Mucosa of rectum (tissue), 2 donors: ENCODE measurements around the gene G6PC1.

Experiments
- H3K27ac ChIP-seq, 2 donors: one replicate each; pipeline ENCODE4 v1.7.0; 2013; ENCODE audit warnings: inconsistent platforms in 2 of 2, low read depth in 2 of 2, low read length in 2 of 2
- H3K27me3 ChIP-seq, 2 donors: one replicate each; pipeline ENCODE4 v1.7.0; 2013; ENCODE audit warnings: low read length in 2 of 2; ENCODE audit not compliant: control insufficient read depth in 2 of 2, insufficient read depth in 2 of 2
- H3K36me3 ChIP-seq, 2 donors: one replicate each; pipeline ENCODE4 v1.7.0; 2013; ENCODE audit warnings: low read length in 2 of 2; ENCODE audit not compliant: control insufficient read depth in 2 of 2, insufficient read depth in 2 of 2
- H3K4me1 ChIP-seq, 2 donors: one replicate each; pipeline ENCODE4 v1.7.0; 2013; ENCODE audit warnings: low read length in 2 of 2, mild to moderate bottlenecking in 1 of 2; ENCODE audit not compliant: control insufficient read depth in 2 of 2, insufficient read depth in 2 of 2
- H3K4me3 ChIP-seq, 2 donors: one replicate each; pipeline ENCODE4 v1.7.0; 2013; ENCODE audit warnings: low read length in 2 of 2
- H3K9ac ChIP-seq, 2 donors: one replicate each; pipeline ENCODE4 v1.7.0; 2013; ENCODE audit warnings: low read length in 2 of 2, low read depth in 1 of 2, mild to moderate bottlenecking in 1 of 2
- H3K9me3 ChIP-seq, 2 donors: one replicate each; pipeline ENCODE4 v1.7.0; 2013; ENCODE audit warnings: low read length in 2 of 2; ENCODE audit not compliant: control insufficient read depth in 2 of 2
- donor health status: healthy.
- donor health status: Normal muscosa, but diverticular disease.

Gene G6PC1

GRCh38 chr17:42937712-42938596 is 37.4 kb downstream of the G6PC1 start:
- Histone ChIP-seq H3K36me3 (no peaks in the 10 kb centered on the region), H3K4me1 (no peaks in the 10 kb centered on the region), H3K27me3 (peaks cover 7 to 11% of the 10 kb centered on the region in 2 donors), H3K27ac (no peak overlapping the region), H3K9me3 (no peaks in the 10 kb centered on the region), H3K4me3 (no peak overlapping the region), H3K9ac (no peak overlapping the region)

DNA sequence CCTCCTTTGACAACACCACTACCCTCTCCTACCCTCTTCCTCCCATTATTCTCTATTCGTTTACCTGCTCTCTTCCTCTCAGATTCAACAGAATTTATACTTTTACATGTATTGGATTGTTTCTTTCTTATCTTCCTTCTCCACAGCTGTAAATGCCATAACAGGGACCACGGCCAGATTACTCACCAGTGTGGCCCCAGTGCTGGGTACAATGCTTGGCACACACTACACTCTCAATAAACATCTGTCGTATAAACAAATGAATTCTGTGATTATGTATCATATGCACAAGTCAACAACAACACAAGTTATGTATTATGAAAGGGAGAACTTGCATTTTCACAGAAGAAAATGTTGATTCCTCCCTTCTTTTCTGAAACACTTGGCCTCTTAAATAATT is 43.6 kb downstream of the G6PC1 start:
- Histone ChIP-seq H3K9ac (no peak overlapping the region), H3K9me3 (no peaks in the 10 kb centered on the region), H3K4me3 (no peak overlapping the region), H3K36me3 (peaks cover 0 to 5% of the 10 kb centered on the region in 2 donors), H3K27me3 (peaks cover 0 to 2% of the 10 kb centered on the region in 2 donors), H3K4me1 (no peaks in the 10 kb centered on the region), H3K27ac (no peak overlapping the region)

DNA sequence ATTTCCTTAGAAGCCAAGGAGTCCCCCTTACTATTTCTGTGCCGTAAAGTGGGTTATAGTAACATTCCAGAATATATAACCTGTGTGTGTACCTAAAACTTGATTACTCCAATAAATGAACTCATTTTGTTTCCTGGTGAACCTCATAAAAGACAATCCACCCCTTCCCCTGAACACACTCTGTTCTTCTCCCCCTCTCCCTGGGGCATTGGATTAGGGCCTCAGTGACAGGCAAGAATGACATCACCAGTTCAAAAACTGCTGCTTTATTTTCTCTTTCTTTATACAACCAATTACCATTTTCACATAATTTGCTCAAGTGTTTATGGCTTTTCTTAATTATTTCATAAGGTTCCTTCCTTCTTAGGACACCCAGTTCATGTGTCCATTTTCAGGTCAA is 46.2 kb downstream of the G6PC1 start:
- Histone ChIP-seq H3K27me3 (no peaks in the 10 kb centered on the region), H3K27ac (no peak overlapping the region), H3K9me3 (no peaks in the 10 kb centered on the region), H3K4me1 (no peaks in the 10 kb centered on the region), H3K36me3 (peaks cover 7 to 24% of the 10 kb centered on the region in 2 donors), H3K9ac (no peak overlapping the region), H3K4me3 (no peak overlapping the region)

GRCh38 chr17:42950044-42950783 is 49.6 kb downstream of the G6PC1 start:
- no peak overlapping the region for H3K9ac ChIP-seq
- no peak overlapping the region for H3K27ac ChIP-seq
- no peak overlapping the region for H3K4me3 ChIP-seq
- H3K9me3 ChIP-seq, result no peaks in the 10 kb centered on the region
- peaks cover 26 to 47% of the 10 kb centered on the region in 2 donors for H3K36me3 ChIP-seq
- H3K27me3 ChIP-seq, result no peaks in the 10 kb centered on the region
- H3K4me1 ChIP-seq, result no peaks in the 10 kb centered on the region
